Measurements from ENCODE around the gene TCN2. TPM values are rescaled to one million over a fixed set of nuclear protein-coding genes. Genes with fewer than 3 reads are reported as not detected.

The TCN2 gene
- total and polyA plus RNA-seq, 10 of the 15 experiments (the other 5 are each of a cell fraction or from before 2014, with no cell fraction given): 5.4 to 21.8 (median 11.0) TPM

- TF ChIP-seq, protein P1, sequence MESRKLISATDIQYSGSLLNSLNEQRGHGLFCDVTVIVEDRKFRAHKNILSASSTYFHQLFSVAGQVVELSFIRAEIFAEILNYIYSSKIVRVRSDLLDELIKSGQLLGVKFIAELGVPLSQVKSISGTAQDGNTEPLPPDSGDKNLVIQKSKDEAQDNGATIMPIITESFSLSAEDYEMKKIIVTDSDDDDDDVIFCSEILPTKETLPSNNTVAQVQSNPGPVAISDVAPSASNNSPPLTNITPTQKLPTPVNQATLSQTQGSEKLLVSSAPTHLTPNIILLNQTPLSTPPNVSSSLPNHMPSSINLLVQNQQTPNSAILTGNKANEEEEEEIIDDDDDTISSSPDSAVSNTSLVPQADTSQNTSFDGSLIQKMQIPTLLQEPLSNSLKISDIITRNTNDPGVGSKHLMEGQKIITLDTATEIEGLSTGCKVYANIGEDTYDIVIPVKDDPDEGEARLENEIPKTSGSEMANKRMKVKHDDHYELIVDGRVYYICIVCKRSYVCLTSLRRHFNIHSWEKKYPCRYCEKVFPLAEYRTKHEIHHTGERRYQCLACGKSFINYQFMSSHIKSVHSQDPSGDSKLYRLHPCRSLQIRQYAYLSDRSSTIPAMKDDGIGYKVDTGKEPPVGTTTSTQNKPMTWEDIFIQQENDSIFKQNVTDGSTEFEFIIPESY (IDR thresholded peaks at IDR 0.05): no peak
- TF ChIP-seq CHD2 (IDR thresholded peaks at IDR 0.05; ENCODE audit: borderline replicate concordance, low read depth, low read length) (no peak), TCF7 (IDR thresholded peaks at IDR 0.05; ENCODE audit: borderline replicate concordance) (no peak), SUZ12 (IDR thresholded peaks at IDR 0.05; ENCODE audit: unreplicated experiment) (no peak)
Measured at GRCh38 chr22:30648825-30649224, 41.9 kb downstream of the TCN2 start (continued).

- DNase-seq (ENCODE audit: low read depth, low spot score): no peak
- ChIA-PET CTCF (interaction anchor here (0.9 to 2.3 kb wide), 5 partner anchors 12 to 106 kb away, joined by 3 to 15 read pairs (median 3); partner anchors contain the start of genes DUSP18 and SLC35E4), SMC1A (ENCODE audit: uncharacterized antibody, unreplicated experiment) (interaction anchor here (0.7 to 1.9 kb wide), 4 partner anchors 14 to 106 kb away, joined by 3 to 8 read pairs (median 4); partner anchors contain the start of genes SLC35E4 and TCN2), POLR2A (interaction anchor here (0.6 kb wide), 1 partner anchor 308 kb away, joined by 3 read pairs; no protein-coding TSS in a partner anchor), RAD21 (ENCODE audit: unreplicated experiment) (interaction anchor here (1.0 to 2.3 kb wide), 3 partner anchors 11 to 14 kb away, joined by 3 to 12 read pairs (median 5); partner anchors contain the start of gene SLC35E4)
- Histone ChIP-seq H3K36me3 (ENCODE audit: control insufficient read depth in 2 of 2, insufficient read depth in 2 of 2, low read length in 1 of 2) (no peaks in the 10 kb centered on the region; a peak in 2 of 4 replicates), H3K27ac (ENCODE audit: control insufficient read depth, insufficient read depth) (peak overlapping the region; percentile 28; the same call in 1 of the 2 replicates), H3K9ac (ENCODE audit: control insufficient read depth, insufficient read depth, low read length) (no peak overlapping the region), H3K9me3 (replicated peaks; ENCODE audit: control insufficient read depth, insufficient read depth, low read length) (no peaks in the 10 kb centered on the region), H4K20me1 (ENCODE audit: control insufficient read depth, insufficient read depth) (no peaks in the 10 kb centered on the region), H3K4me3 (no peak overlapping the region), H3K79me2 (ENCODE audit: control insufficient read depth, insufficient read depth, low read length) (no peaks in the 10 kb centered on the region), H3K4me1 (ENCODE audit: control insufficient read depth, insufficient read depth, low read length) (peaks cover 8% of the 10 kb centered on the region), H2AFZ (ENCODE audit: control insufficient read depth, low read depth, low read length) (peak overlapping the region; percentile 65), H3K4me2 (ENCODE audit: control insufficient read depth, insufficient read depth) (no peak overlapping the region), H3K27me3 (replicated peaks in 1 of 2; ENCODE audit: control insufficient read depth in 2 of 2, insufficient read depth in 2 of 2, low read length in 1 of 2) (no peaks in the 10 kb centered on the region)
- FAIRE-seq: no peak
- intact Hi-C loops (cut with micrococcal nuclease; ENCODE audit: unreplicated experiment): no loop called here
- peak; percentile 100 for ATAC-seq
- in situ Hi-C loops (cut with MboI): loop anchor here (25.0 kb wide), 1 partner anchor 263 kb away; no protein-coding TSS in a partner anchor
- BruUV-seq (replicated peaks): no TSS peak
- 0% methylated on average over 7 of the region's 7 CpGs for WGBS (ENCODE audit: insufficient coverage, insufficient replicate concordance, low lambda C conversion rate, missing lambda C conversion rate)
- TF ChIP-seq BCL11A (IDR thresholded peaks at IDR 0.05; ENCODE audit: low read depth, low read length) (no peak), NFXL1 (IDR thresholded peaks at IDR 0.05; ENCODE audit: borderline replicate concordance) (no peak), DPF2 (IDR thresholded peaks at IDR 0.05) (0 out of 2 replicates have a peak, but pooled peaks have one; percentile 53), RUNX3 (IDR thresholded peaks at IDR 0.05; ENCODE audit: low read length) (peak; percentile 10; the same call in 1 of the 2 replicates), SUZ12 (IDR thresholded peaks at IDR 0.05; ENCODE audit: unreplicated experiment) (no peak), BMI1 (IDR thresholded peaks at IDR 0.05; ENCODE audit: borderline replicate concordance) (no peak), EGR1 (IDR thresholded peaks at IDR 0.05; ENCODE audit: borderline replicate concordance in 1 of 2, low read depth in 2 of 2, low read length in 2 of 2) (peak in 1 of 2 experiments; percentile 35; a peak in 1 of 3 replicates), PML (IDR thresholded peaks at IDR 0.05; ENCODE audit: low read length) (no peak), POLR2A (IDR thresholded peaks at IDR 0.05; ENCODE audit: low read depth, low read length) (peak; percentile 55; the same call in 1 of the 2 replicates), SPI1 (IDR thresholded peaks at IDR 0.05; ENCODE audit: borderline replicate concordance, insufficient read depth, low read depth, low read length) (peak; percentile 84), EED (IDR thresholded peaks at IDR 0.05; ENCODE audit: low read depth) (peak; percentile 56; the same call in 1 of the 2 replicates), BCL3 (IDR thresholded peaks at IDR 0.05; ENCODE audit: borderline replicate concordance, insufficient read depth, low read depth, low read length, poor library complexity, severe bottlenecking) (peak; percentile 9)
- TF ChIP-seq, protein P2, sequence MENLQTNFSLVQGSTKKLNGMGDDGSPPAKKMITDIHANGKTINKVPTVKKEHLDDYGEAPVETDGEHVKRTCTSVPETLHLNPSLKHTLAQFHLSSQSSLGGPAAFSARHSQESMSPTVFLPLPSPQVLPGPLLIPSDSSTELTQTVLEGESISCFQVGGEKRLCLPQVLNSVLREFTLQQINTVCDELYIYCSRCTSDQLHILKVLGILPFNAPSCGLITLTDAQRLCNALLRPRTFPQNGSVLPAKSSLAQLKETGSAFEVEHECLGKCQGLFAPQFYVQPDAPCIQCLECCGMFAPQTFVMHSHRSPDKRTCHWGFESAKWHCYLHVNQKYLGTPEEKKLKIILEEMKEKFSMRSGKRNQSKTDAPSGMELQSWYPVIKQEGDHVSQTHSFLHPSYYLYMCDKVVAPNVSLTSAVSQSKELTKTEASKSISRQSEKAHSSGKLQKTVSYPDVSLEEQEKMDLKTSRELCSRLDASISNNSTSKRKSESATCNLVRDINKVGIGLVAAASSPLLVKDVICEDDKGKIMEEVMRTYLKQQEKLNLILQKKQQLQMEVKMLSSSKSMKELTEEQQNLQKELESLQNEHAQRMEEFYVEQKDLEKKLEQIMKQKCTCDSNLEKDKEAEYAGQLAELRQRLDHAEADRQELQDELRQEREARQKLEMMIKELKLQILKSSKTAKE (IDR thresholded peaks at IDR 0.05; ENCODE audit: low read depth, poor library complexity, severe bottlenecking): no peak
Measured at GRCh38 chr22:30649430-30650007, 42.5 kb downstream of the TCN2 start.

Data from GM12878 (cell line).